AML-193 (cell line): ENCODE measurements around the gene RALGAPA1.
A peak's percentile ranks its signal among the peaks of the same experiment; 100 is the strongest.

Source experiments
- DNase-seq, 2 experiments: peaks; one replicate each; lab custom pipeline; 2025; lab: John Stamatoyannopoulos, UW

RALGAPA1 gene

DNA sequence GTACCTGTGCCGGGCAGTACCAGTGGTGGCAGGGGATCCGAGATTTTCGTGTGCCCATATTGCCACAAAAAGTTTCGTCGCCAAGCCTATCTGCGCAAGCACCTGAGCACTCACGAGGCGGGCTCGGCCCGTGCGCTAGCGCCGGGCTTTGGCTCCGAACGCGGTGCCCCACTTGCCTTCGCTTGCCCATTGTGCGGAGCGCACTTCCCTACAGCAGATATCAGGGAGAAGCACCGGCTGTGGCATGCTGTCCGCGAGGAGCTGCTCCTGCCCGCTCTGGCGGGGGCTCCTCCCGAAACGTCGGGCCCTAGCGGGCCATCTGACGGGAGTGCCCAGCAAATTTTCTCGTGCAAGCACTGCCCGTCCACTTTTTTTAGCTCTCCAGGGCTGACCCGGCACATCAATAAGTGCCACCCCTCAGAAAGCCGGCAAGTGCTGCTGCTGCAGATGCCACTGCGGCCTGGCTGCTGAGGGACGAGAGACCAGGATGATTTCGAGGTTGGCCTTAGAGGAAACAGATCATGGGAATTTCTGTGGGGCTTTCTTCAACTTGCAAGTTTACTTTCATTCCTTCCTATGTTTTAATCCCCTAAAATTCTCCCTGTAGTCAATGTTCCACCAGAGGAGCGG lies 273.5 kb downstream of the RALGAPA1 start:
- DNase-seq = no peak

DNA sequence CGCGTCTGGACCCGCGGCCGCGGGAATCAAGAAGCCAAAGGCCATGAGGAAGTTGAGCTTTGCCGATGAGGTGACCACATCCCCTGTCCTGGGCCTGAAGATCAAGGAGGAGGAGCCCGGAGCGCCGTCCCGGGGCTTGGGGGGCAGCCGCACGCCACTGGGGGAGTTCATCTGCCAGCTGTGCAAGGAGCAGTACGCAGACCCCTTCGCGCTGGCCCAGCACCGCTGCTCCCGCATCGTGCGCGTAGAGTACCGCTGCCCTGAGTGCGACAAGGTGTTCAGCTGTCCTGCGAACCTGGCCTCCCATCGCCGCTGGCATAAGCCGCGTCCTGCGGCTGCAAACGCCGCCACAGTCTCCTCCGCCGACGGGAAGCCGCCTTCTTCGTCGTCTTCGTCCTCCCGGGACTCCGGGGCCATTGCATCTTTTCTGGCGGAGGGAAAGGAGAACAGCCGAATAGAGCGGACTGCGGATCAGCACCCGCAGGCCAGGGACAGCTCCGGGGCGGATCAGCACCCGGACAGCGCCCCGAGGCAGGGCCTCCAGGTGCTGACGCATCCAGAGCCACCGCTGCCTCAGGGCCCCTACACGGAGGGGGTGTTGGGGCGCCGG lies 274.1 kb downstream of the RALGAPA1 start:
- no peak for DNase-seq

DNA sequence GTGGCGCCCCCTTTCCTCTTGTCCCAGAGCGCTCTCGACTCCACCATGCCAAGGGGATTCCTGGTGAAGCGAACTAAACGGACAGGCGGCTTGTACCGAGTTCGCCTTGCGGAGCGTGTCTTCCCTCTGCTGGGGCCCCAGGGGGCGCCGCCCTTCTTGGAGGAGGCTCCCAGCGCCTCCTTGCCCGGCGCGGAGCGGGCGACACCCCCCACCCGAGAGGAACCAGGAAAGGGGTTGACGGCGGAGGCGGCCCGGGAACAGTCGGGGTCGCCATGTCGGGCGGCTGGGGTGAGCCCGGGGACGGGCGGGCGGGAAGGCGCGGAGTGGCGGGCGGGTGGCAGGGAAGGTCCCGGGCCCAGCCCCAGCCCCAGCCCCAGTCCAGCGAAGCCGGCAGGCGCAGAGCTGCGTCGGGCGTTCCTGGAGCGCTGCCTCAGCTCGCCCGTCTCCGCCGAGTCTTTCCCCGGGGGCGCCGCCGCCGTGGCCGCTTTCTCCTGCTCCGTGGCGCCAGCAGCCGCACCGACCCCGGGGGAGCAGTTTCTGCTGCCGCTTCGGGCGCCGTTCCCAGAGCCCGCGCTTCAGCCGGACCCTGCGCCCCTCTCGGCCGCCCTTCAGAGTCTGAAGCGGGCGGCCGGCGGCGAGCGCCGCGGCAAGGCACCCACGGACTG lies 274.8 kb downstream of the RALGAPA1 start:
- no peak for DNase-seq

DNA sequence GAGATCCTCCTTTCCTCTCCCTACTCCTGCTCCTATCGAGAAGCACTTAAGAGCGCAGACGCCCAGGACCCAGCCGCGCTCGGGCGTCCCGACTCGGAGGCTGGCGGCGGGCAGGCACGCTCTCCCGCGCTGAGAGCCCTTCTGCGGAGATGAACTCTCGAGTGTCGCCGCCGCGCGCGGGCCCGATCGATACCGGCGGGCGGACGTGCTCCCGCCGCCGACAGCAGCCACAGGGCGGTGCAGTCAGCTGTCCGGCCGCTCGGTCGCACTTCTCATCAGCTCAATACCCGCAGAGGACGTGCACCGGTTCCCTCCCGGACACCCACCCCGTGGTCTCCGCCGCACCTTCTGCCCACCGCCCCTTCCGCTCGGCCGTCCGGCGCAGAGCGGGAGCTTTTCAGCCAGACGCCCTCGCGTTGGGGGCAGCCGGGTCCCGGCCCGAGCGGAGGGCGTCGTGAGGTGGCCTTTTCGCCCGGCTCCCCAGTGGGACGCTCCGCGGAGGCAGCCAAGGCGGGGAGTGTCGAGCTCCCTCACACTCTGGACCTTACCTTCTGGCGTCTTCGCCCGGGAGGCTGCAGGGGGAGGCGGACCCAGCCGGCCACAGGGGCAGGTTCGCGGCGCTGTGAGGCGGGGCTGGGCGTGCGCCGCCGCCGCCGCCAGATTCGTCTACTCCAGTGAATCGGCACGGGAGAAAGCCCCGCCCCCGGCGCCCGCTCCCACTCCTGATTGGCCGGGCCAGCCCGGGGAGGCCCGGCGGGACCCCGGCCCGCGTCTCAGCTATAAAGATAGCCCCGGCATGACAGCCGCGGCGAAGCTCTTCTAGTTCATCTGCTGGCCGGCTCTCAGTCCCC lies 275.5 kb downstream of the RALGAPA1 start, which contains the start of gene INSM2:
TSS of gene INSM2 (plus strand) at position 808 of the 851 bp plus-strand sequence. CDS start 89 bp downstream, outside the sequence.
- no peak for DNase-seq

DNA sequence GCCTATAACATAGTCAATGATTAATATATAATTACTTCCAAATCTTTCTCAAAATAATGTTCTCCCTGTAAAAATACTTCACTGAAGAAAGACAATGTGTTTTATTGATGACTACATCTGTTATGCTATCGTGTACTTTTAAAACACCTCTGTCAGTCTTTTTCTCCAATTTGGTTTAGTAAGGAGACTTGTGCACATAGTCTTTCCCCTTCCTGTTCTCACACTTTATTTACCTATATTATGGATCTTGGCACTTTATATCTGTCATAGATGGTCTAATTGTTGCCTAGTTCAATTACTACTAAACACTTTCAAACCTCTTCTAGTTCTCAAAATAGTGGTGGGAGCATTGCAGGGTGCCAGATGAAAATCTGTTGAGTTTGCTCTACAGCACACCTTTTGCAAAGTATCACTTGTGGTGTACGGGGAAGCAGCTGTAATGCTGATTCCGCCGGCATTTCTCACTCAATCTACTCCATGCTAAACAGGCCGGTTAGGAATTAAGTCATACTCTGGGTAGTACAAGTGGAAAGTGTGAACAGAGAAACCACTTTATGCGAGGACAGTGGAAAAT lies 276.2 kb downstream of the RALGAPA1 start:
- DNase-seq = no peak

DNA sequence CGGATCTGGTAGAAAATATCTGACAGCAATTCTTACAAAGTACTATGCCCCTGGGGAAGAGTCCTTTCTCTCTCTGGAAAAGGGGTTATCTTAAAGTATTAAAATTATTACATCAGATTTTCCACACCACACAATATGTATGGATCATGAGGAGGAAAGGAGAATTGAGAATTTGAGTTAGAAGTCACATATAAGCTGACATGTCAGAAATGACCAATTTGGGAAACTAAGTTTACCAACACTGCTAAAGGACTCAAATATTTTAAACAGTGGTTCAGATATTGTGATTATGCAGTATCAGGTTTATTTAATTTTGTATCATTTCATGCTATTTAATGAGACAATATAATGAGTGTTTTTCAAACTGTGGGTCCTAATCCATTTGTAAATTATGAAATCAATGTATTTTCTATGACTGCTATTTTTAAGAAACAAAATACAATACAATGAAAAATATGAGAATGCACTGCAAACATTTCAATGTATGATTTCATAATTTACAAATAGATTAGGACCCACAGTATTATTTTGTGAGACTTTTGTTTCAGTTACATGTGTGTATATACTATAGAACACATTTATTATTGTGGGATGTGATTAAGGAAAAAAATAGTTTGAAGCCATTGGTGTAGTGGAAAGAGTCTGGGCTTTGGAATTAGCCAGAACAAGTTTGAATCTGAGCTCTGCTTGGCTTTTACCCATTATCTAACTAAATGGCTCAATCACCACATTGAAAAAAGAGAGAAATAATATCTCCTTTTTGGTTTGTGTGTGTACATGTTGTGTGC lies 276.9 kb downstream of the RALGAPA1 start:
- no peak for DNase-seq

DNA sequence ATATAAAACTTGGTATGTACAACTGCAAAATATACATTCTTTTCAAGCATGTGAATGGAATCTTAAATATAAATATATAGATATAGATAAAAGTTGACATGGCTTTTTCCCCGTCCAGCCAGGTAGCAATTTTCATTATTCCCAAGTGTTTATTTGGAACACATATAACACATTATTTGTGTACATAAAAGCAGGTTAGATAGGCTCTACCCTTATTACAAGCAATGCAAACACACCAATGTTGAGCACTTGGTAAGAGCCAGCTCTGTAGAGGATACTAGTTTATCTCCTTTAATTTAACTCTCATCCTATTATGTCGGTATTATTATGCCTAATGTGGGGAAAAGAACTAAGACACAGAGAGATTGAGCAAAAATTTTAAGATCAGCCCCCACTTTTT lies 282.1 kb downstream of the RALGAPA1 start:
- DNase-seq = no peak

DNA sequence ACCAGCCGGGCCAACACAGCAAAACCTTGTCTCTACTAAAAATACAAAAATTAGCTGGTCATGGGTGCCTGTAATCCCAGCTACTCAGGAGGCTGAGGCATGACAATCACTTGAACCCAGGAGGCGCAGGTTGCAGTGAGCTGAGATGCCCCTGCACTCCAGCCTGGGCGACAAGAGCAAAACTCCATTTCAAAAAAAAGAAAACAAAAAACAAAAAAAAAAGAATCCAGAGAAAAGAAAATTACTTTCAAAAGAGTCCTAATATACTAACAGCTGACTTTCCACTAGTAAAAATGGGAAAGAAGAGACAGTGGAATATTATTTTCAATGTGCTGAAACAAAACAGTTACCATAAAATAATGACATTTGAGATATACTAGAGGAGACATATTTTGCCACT lies 283.4 kb downstream of the RALGAPA1 start:
- no peak for DNase-seq

DNA sequence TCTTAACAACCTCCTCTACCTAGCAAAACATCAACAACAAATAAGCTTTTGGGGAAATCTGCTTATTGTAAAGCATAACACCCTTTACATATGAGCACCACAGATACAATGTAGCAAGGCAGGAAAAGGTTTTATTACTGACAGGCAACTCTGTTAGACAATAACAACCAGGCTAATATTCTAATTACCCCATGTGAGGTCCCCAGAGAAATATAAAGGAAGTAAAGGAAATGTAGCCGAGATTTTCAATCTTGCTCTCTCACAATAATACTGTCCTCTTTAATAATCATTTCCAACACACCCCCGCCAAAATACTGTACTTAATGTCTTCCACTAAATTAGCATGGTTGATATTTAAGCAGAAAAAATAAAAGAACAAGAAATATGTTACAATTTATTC lies 289.1 kb downstream of the RALGAPA1 start:
- DNase-seq = no peak

DNA sequence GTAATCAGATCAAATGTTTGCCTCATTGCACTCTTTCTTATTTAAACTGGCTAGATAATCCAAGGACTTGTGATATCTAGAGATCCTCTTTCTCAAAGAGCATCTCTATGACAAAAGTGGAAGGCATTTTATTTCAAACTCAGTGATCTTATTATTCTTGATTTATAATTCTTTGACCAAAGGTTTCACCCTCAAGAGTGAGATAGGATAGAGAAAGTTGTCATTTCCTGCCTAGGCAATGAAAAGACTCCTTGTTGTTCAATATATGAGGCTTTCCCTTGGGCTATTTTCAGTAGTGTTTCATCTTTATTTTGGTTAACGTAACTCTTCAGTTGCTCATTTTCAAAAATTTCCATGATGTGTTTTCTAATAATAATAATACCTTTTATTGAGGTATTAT lies 293.2 kb downstream of the RALGAPA1 start:
- DNase-seq = no peak

DNA sequence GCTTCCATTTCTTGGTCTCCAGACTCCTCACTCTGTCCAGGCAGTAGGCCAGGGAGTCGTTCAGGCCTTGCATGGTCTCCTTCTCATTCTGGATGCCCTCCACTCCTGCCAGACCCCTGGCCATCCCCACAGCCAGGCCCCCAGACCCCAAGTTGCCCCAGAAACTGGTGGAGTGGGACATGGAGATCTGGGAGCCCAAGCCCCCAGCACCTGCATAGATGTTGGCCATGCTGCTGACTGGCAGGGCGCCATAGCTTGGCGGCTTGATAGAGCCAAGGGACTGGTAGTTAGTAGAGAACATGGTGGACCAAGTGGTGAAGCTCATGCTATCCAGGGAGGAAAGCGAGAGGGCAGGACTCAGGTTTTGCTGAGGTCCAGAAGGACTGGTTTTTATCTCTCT lies 296.3 kb downstream of the RALGAPA1 start:
- DNase-seq = no peak

DNA sequence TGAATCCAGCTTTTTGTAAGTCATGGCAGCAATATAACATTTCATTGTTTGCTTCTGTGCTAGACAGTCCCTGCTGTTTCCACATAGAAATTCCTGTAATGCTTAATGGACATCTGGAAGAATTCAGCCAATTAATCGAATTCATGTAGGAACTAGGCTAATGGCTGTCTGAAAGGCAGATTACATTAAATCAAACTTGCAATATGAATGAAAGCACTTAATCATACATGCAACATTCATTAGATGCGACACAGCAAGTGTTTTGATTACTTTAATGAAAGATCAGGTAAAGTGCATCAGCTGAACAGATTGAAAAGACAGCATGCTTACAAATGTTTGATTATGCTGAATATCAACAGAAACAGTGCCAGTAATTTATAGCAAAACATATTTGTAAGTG lies 299.2 kb downstream of the RALGAPA1 start:
- DNase-seq = no peak

DNA sequence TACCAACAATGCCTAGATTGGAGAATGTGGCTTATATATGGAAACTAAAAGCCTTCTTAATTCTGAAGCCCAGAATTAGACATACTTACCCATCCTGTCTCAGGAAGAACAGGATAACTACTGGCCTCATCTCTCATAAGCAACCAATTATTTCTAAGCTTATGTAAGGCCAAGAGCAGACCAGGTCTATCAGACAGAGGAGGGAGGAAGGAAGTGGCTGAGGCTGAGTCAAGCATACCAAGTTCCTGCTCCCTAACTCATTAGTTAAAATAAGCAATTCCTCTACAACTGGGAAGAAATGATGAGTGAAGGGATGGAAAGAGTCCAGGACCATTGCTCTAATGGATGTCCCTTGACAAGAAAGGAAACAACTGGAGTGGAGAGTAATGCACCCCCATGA lies 302.2 kb downstream of the RALGAPA1 start:
- peak; percentile 10 to 36 for DNase-seq

DNA sequence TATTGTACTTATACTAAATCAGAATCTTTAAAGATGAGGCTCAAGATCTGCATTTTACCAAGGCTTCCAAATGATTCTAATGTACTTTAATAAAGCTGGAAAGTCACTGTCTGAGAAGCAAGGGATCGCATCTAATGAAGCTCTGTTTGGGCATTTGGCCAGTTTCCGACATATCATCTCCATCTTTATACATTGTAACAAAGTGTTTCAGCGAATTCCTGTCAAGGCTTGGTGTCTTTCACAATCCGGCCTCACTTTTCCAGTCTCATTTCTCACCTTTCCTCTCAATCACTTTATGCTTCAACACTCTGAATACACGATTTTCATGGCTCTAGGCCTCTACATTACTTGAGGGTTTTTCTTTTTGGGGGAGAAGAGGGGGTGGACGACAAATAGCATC lies 302.6 kb downstream of the RALGAPA1 start:
- DNase-seq = no peak

DNA sequence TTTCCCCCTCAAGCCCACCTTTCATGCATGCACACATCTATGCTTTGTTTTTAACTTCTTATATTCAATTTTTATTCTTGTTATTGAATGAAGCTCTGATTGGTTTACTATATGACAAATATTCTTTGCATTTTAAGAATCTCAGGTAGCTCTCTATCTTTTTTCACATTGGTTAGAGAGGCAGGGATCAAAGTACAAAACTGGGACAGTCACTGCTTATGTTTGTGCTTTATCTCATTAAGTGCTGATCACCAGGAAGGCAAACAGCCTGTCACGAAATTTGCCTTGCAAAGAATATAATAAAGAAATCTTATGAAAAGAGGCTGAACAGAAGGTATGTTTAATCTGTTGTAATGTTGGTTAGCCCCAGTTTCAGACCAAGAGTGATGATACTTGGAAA lies 304.8 kb downstream of the RALGAPA1 start:
- no peak for DNase-seq

DNA sequence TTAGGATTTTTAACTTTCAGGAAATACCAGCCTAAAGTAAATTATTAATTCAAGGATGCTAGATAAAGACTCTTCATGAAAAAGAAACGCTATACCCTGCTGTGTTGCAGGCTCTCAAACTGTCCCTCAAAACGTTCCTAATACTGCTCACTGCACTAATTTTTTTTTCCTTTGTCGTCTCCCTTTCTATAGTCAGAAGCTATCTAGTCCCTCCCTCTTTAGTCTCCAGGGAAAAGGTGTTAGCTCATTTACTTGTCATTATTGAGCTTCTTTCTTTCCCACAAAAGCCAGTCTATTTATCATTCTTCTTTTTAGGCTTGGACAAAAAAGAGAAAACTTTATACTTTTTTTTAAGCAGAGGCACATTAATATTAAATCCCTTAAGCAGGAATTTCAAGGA lies 305.4 kb downstream of the RALGAPA1 start:
- DNase-seq = no peak

DNA sequence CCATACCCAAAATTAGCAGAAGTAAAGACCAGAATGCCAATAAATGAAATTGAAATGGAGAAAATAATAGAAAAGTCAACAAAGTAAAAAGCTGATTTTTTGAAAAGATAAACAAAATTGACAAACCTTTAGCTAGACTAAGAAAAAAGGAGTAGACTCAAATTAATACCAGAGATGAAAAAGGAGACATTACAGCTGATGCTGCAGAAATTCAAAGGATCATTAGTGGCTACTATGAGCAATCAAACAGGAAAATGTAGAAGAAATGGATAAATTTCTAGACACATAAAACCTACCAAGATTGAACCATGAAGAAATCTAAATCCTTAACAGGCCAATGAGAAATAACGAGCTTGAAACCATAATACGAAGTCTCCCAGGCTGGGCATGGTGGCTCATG lies 309.9 kb downstream of the RALGAPA1 start:
- DNase-seq = no peak

DNA sequence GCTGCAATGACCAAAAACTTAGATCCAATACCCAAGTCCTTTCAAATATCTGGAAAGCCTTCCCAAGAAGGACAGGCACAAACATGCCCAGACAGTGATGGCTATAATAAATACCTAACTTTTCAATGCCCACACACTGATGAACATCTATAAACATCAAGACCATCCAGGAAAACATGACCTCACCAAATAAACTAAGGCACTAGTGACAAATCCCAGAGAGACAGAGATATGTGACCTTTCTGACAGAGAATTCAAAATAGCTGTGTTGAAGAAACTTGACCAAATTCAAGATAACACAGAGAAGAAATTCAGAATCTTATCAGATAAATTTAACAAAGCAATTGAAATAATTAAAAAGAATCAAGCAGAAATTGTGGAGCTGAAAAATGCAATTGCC lies 313.8 kb downstream of the RALGAPA1 start:
- DNase-seq = no peak

DNA sequence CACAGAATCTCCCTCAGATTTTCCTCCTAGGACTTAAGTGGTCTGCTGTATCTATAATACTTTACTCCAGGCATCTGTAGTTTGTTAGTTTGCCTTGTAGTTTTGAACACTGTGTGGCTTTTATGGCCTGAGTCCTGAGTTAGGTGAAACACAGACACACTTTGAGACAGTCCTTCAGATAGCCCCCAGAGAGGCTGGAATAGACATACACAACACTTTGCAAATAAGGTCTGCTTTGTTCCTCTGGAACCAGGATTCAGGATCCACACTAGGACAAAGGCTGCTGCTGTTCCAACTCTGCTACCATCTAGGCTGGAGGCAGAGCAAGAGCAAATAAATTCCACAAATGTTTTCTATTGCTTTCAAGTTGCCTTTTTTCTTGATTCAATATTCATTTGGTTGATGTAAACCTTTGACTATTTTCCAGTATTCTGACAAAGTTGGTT lies 316.5 kb downstream of the RALGAPA1 start:
- DNase-seq = no peak
